ENCODE results near the gene RCN1.

Gene RCN1

DNA sequence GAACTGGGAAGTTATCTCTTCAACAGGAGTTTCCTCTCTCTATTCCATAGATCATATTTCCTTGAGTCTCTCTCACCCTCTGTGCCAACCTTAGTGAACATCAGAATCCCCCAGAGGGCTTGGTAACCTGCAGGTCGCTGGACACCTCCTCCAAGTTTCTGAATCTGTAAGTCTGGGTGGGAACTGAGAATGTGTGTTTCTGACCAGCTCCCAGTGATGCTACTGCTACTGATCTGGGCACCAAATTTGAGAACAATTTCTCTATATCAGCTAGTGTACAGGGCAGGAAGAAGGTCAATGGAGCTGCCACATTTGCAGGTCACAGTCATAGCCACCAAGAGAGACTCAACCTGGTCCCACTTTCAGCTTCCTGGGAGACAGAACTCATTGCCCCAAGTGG is 62.9 kb downstream of the RCN1 start:
- no peak for DNase-seq (ENCODE audit: low read depth)

- DNase-seq (ENCODE audit: low read depth): no peak
Observed at GRCh38 chr11:32154275-32154674, 63.4 kb downstream of the RCN1 start.

Measured in stimulated activated CD8-positive, alpha-beta memory T cell treated with anti-CD3 and anti-CD28 coated beads, Interleukin-4, amount 100 ng/mL, for 24 hours (primary cell).